Skeletal muscle cell (primary cell): ENCODE results near the gene POFUT2.

Source experiments
- DNase-seq: peaks from one replicate; pipeline ENCODE4 v3.0.0-alpha.2; 2010; ENCODE audit warnings: low read depth
- H3K4me3 ChIP-seq: 2 replicates; pipeline ENCODE4 v1.5.1; 2011; ENCODE audit warnings: low read depth, mild to moderate bottlenecking, control low read depth, low read length, moderate library complexity

Gene POFUT2

DNA sequence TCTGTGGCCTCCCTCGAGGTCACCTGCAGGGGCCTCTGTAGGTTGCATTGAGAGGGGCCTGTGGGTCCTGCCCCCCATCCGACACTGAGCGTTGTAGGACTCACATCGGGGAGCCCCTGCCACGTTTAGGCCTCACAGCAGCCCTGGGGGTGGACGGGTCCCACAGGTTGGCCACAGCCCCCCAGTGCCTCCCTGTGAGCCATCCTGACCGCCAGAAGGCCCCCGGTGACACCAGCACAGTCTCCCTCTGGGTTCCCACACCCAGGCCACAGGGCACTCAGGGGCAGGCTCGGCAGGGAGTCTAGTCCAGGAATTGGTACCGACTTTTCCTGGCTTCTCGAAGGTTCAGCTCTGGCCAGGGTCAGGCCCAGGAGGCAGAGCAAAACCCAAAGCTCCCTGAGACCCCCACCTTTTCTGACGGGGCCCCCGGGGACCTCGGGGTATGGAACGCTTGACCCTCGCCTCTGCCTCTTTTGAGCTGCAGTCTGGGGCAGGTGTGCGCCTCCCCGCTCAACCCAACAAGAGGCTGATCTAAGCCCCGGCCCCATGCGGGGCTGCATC, 13.9 kb upstream of the POFUT2 start:
- H3K4me3 ChIP-seq = no peak overlapping the region
- no peak for DNase-seq

DNA sequence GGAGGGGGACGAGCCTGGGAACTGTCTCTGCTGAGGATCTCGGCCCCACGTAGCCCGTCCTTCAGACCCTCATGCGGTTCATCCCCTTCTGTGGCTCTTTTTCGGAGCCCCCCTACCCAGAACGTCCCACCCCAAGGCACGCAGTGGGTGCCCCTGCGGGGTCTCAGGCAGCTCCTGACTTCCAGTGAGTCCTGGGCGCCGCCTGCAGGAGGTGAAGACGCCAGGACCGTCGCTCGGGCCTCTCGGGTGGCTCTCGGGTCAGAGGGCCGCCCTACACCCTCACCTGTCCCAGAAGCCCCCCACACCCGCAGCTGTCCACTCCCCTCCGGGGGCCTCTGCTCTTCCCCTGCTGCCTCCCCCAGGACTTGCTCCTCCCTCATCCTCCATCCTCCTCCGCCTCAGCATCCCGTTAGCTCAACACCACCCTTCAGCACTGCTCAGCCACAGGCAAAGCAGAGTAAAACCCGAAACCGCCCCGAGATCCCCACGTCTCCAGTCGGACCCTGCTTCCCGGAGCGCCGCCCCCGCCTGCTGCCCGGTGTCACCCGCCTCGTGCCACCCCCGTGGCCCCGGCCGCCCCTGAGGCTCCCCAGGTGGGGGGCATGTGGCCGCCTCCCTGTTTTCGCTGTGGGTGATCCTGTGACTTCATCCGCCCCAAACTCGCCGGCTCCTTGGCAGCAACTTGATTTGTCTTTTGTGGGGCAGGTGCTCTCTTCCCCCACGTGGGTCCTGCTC, 13.3 kb upstream of the POFUT2 start:
- DNase-seq = no peak

DNA sequence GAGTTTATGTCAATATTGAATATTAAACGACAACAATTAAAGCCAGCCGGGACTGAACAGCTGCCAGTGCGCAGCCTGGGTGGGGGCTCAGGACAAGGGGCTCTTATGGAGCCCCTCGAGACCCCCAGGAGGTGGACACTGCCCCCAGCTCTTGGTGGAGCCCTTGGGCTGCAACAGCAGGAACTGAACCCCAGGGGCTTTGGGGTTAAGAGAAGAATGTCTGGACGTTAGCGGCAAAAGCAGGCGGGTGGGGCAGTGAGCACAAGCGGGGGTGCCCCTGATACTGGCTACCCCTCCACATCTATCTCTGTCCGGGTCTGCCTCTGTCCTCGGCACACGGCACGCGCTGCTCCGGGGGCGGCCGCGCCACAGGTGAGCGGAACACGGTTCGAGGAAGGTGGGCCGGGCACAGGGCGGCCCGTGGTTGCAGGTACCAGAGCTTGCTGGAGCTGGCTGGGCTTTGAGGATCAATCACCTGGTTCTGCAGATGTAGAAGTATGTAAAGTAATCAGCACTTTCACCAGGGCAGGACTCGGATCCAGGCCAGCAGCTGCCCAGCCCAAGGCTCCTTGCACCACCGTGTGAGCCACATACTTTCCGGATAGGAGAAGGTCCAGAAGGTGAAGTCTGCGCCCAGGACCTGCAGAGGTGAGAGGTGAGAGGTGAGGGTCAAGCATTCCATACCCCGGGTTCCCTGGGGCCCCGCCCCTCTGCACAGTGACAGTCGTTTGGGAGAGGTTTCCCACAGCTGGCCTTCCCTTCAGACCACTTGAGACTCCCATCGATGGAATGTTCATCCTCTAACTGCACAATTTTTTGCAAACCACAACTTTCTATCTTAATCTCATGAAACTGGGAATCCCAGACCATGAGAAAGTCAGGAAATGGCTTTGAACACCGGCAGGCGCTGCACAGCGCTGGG, 12.4 kb upstream of the POFUT2 start:
- DNase-seq = no peak

More for the DNA sequence above, 13.3 kb upstream of the POFUT2 start:
- H3K4me3 ChIP-seq = no peak overlapping the region

DNA sequence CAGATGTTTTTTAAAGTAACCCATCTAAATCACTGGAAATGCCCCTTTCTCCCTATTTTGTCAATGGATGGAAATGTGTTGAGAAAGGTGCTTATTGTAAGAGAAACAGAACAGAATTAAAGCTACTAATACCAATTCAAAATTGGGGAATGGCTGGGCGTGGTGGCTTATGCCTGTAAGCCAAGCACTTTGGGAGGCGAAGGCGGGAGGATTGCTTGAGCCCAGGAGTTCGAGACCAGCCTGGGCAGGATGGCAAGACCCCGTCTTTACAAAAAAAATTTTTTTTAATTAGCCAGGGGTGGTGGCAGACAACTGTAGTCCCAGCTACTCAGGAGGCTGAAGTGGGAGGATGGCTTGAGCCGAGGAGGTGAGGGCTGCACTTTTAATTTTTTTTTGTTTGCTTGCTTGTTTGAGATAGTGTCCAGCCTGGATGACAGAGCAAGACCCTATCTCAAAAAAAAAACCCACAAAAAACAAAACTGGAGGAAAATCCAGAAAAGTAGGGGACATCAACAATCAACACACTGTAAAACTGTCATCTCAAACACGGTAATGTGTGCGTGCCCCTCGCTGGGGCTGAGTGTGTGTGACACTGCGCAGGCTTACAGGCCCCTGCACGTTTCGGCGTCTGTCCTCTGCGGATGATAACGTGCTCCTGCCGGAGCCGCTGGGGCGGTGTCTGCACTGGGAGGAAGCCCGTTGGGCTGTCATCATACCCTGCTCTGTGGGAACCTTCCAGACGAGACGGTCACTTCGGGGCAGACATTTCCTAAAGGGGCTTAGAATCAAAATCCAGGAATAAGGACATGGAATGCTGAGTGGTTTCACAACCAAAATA, 11.6 kb upstream of the POFUT2 start:
- no peak for DNase-seq
- no peak overlapping the region for H3K4me3 ChIP-seq

More for the DNA sequence above, 12.4 kb upstream of the POFUT2 start:
- H3K4me3 ChIP-seq = no peak overlapping the region

DNA sequence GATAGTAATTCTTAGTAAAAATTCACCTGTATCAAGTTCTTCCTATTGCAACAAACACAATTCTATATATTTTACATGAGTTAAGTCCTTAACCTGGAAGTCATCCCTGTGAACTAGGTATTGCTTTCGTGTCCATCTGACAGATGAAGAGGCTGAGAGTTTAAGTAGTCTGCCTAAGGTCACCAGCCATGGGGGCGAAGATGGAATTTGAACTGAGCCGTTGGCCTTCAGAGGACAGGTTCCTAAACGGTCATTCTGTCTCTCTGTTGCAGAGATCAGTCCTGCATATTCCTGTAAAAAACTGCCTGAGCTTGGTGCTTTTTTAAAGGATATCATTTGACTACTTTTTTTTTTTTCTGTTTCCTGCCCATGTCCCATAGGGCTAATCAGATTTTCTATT, 10.2 kb upstream of the POFUT2 start:
- no peak overlapping the region for H3K4me3 ChIP-seq

DNA sequence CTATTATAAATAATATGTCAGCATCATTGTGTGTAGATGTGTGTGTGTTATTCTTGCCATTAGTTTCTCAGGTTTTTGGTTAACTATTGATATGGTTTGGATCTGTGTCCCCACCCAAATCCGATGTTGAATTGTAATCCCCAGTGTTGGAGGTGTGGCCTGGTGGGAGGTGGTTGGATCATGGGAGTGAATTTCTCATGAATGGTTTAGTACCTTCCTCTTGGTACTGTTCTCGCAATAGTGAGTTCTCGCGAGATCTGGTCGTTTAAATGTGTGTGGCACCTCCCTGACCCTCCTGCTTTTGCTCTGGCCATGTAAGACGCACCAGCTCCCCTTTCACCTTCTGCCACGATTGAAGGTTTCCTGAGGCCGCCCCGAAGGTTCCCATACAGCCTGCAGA, 9.6 kb upstream of the POFUT2 start:
- DNase-seq = no peak
- H3K4me3 ChIP-seq = no peak overlapping the region

More for the DNA sequence above, 10.2 kb upstream of the POFUT2 start:
- DNase-seq = no peak

DNA sequence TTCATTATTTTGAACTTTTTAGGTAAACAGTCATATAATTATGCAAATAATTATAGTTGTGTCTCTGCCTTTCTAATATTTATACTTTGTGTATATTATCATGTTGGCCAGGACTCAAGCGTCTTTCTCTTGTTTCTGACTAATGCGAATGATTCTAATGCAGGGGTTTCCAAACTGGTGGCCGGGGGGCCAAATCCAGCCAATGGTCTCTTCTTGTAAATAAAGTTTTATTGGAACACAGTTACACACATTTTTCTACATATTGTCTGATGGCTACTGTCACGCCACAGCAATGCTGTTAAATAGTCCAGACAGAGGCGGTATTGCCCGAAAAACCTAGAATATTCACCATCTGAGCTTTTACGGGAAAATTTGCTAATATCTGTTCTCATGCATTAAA, 8.9 kb upstream of the POFUT2 start:
- DNase-seq = no peak
- no peak overlapping the region for H3K4me3 ChIP-seq

DNA sequence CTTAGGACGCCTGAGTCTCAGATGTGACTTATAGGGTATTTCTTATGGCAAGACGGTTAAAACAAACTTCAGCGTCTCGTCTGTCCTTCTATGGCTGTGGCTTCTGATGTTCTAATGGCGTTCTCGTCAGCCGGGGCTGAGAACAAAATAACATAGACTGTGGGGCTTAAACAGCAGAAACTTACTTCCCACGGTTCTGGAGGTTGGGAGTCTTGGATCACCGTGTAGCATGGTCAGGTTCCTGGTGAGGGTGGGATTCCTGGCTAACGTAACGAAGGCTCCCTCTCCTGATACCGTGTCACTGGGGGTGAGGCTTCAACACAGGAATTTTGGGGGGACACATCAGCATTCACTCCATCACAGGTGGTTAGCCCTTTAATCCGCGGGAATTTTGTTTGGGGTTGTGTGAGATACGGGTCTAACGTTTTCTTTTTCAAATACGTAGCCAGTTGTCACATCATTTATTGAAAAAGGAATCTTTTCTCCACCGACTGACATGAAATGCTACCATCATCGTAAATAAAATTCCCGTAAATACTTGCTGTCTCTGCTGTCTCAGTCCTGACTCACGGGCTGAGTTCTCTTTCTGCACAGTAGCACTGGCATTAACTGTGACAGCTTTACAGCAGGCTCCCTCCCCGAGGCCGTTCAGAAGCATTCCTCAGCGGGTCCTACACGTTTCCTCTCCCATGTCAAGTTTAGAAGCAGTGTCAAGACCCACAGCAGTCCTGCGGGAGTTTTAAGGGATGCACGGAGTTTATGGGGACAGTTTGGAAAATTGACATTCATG, 8.1 kb upstream of the POFUT2 start:
- DNase-seq = peak; percentile 73
- H3K4me3 ChIP-seq = no peak overlapping the region

DNA sequence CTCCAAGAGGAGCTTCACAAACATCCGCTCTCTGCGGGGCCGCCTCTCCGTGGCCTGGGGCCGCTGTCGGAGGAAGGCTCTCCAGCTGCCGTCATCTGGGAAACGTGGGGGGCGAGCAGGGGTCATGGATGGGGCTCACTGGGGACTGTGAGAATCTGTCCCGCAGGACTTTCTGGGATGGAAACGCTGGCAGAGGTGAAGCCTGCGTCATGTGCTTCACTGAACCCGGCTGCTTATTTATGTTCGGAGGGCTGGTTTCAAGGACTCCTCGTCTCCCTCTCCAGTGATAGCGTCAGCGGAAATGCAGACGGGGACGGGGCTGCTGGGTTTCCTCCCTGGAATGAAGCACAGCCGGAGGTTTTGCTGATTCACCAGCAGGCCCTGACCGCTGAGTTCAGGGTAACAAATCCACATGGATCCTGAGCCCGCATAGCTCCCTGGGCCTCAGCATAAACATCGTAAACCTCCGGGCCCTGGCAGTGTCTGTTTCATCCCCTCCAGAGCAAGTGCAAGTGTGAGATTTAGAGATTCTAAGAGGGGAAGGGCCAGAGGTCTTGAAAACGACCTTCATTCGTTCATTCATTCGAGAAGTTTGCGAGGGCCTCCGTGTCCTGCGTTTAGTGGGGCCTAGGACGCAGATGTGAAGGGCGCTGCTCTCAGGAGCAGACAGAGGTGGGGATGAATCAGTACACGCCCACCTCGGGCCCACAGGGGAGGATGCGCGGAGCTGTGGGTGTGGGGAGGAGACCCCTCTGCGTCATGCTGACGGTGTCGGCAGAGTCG, 7.0 kb upstream of the POFUT2 start:
- DNase-seq = peak; percentile 100

DNA sequence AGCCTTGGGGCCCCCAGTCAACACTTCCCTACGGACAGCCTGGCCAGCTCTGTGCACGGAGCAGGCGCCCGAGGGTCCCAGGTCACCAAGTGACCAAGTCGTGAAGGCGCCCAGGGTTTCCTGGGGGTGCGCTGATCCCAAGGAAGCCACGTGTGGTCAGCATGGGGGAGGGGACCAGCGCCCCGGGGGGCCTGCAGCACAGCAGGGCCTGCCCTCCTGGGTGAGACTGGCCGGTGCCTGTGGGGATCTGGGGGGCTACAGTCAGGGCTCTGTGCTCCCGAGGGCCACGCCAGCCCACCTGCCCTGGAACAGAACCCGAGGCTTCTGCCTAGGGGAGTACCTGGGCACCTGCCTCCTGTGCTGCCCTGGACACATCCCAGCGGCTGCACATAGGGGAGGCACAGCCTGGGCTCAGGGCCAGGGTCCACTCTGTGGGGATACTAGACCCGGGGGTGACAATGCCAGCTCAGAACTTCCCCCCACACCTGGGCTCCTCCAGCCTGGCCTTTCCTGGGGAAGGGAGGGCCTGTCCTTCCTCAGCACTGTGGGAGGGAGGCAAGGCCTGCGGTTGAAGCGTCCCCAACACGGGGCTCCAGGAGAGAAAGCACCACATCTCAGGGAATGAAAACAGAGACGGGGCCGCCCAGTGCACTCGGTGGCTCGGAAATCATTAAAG, 6.2 kb upstream of the POFUT2 start:
- DNase-seq = no peak
- H3K4me3 ChIP-seq = peak overlapping the region; percentile 13

More for the DNA sequence above, 7.0 kb upstream of the POFUT2 start:
- H3K4me3 ChIP-seq = peak overlapping the region; percentile 13

DNA sequence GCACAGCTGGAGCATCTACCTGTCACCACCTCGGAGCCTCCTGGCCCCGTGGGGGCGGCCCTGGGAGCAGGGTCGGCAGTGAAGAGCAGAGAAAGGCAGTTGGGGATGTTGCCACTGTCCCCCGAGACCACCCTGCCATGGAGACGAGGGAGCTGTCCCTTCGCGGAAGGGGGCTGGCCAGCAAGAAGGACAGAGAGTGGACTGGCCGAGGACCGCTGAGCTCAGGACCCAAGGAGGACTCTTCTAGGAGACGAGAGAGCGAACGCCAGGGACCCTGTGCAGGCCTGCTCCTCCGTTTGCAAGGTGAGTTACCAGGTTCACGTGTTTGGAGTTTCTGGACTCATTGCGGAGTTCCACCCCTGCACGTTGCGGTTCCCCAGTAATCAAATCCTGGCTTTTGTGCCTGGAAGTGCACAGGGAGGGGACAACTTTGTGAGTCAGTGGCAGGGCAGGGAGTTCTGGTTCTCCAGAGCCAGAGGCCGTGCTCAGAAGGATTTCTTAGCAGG, 5.6 kb upstream of the POFUT2 start:
- no peak for DNase-seq
- H3K4me3 ChIP-seq = no peak overlapping the region

DNA sequence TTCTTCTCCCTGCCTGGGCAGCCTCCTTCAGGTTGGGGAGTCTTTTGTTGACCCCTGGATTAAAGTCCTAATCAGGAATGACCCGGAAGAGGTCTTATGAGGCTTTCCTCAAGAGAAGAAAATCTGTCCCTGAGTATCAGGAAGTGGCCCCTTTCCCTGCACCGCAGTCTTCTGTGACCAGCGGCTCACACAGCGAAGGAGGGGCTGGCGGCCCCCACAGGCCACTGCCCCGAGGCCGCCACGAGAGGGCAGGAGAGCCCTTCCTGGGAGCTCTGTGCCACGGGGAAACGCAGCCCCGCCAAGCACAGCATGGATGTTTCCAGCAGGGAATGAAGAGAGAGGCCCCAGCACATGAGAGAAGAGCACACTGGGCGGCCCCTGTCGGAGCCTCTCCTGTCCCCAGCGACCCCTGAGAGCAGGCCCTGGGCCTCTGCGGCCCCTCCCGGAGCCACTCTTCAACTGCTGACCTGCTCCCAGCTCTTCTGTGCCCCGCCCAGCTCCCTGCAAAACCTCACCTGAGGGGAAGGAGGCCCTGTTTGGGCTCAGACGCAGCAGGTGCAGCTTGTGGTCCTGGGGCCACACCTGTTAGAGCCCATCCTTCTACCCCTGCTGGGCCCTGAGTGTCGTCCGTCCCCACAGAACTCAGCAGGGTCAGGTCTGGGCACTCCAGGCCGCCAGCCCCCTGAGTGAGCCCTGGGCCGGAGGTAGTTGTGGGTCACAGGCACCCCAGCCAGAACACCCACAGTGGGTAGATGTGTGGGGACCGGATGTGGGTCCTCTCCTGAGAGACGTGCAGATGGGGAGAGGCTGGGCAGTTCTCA, 4.9 kb upstream of the POFUT2 start:
- DNase-seq = no peak

DNA sequence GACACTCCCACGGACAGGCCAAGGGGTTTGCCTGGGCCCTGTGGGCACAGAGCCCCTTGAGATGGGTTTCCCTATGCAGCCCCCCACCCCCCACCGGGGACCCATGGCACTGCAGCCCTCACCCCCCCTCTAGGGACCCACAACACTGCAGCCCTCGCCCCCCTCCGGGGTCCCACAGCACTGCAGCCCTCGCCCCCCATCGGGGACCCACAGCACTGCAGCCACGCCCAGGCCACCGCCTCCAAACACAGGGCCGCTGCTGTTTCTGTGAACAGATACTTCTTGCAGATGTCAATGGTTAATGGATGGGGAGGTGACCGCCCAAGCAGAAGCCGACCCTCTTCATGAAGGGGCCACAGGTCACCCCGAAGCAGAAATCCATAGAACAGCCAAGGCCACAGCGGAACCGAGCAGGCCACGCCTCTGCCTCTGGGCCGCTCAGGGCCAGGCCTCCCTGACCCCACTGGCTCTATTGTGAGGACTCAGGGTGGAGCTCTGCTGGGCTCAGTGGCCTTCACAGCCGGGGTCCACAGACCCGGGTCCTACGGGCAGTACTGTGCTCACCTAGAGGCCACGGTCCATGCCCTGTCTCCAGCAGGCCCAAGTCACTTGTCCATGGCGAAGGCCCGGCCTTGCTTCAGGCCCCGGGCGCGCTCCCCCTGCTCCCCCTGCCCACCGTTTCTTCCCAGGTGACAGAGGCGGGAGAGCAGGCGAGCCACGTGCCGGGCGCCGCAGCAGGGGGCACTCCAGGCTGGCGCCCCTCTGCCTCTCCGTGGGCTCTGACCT, 4.1 kb upstream of the POFUT2 start:
- H3K4me3 ChIP-seq = no peak overlapping the region
- no peak for DNase-seq

More for the DNA sequence above, 4.9 kb upstream of the POFUT2 start:
- H3K4me3 ChIP-seq = no peak overlapping the region

DNA sequence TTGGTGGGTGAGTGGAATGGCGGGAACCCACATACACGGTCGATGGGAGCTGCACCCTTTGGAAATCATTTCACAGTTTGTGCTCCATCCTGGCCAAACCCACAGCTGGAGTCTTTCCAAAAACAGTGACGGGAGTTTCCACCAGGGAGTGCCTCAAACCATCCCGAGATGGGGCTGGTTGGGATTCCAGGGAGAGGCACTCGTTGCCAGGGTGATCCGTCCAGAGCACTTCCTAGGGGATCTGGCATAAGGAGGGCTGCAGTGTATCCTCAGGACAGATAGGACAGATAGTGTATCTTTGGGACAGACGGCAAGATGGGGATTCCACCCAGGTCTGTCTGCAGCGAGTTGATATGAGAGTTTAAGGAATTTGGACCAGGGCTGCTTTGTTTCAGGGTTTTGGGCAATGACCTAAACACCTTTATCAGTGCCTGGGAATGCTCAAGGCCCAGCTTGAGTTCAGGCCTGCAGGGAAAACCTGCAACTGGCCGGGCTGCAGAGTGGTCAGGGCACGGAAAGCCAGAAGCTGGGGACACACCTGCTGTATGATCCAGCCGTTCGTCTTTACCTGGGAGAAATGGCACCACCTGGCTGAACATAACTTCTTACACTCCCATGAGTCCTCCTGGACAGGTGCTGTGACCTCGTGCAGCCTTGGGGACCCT, 3.4 kb upstream of the POFUT2 start:
- H3K4me3 ChIP-seq = no peak overlapping the region
- DNase-seq = no peak
